ENCODE results near the gene ZNF473. TPM values are rescaled to one million over a fixed set of nuclear protein-coding genes. Genes with fewer than 3 reads are reported as not detected.

The ZNF473 gene
- total and polyA plus RNA-seq, 2 experiments from 2014 or later = 3.3 to 18.9 TPM

- Histone ChIP-seq H3K4me3 (no peak overlapping the region), H4K20me1 (replicated peaks; ENCODE audit: insufficient read depth) (no peaks in the 10 kb centered on the region; the same call in 1 of the 2 replicates), H3K36me3 (ENCODE audit: insufficient read depth) (no peaks in the 10 kb centered on the region), H3K27ac (ENCODE audit: low read depth) (no peak overlapping the region), H2AFZ (no peak overlapping the region), H3K79me2 (replicated peaks; ENCODE audit: insufficient read depth) (no peaks in the 10 kb centered on the region), H3K27me3 (ENCODE audit: insufficient read depth) (no peaks in the 10 kb centered on the region), H3F3A (replicated peaks; ENCODE audit: low read depth) (no peaks in the 10 kb centered on the region), H3K4me2 (no peak overlapping the region), H3K4me1 (ENCODE audit: insufficient read depth) (no peaks in the 10 kb centered on the region), H3K9me2 (ENCODE audit: insufficient read depth) (no peaks in the 10 kb centered on the region)
- Mint-ChIP-seq H3K4me1 (no peaks in the 10 kb centered on the region; the same call in 2 of the 3 replicates), H3K27ac (no peak overlapping the region), H3K4me3 (no peak overlapping the region), H3K36me3 (ENCODE audit: low read depth) (peaks cover 8% of the 10 kb centered on the region), H3K27me3 (ENCODE audit: insufficient read depth, low read depth, poor library complexity) (peaks cover 9% of the 10 kb centered on the region), H3K9me3 (peaks cover 3% of the 10 kb centered on the region; the same call in 2 of the 3 replicates)
- ATAC-seq = no peak
- TF ChIP-seq ETS1 (IDR thresholded peaks at IDR 0.05) = no peak
- TF ChIP-seq EZH2phosphoT487 (IDR thresholded peaks at IDR 0.05; ENCODE audit: unreplicated experiment) = no peak
- no peak for TF ChIP-seq EZH2 (IDR thresholded peaks at IDR 0.05; ENCODE audit: low read depth, unreplicated experiment)
- TF ChIP-seq JUNB (IDR thresholded peaks at IDR 0.05; ENCODE audit: unreplicated experiment) = no peak
- no peak for TF ChIP-seq CREB1 (CRISPR knock-in tag; IDR thresholded peaks at IDR 0.05; ENCODE audit: low read depth)
- no peak for TF ChIP-seq ZNF331 (CRISPR knock-in tag; IDR thresholded peaks at IDR 0.05; ENCODE audit: low read depth)
- no peak for TF ChIP-seq CTCF (conservative IDR thresholded peaks at IDR 0.05; ENCODE audit: low read depth in 2 of 2)
- no peak for TF ChIP-seq NANOG (IDR thresholded peaks at IDR 0.05; ENCODE audit: borderline replicate concordance)
- no peak for TF ChIP-seq STAT1 (IDR thresholded peaks at IDR 0.05; ENCODE audit: unreplicated experiment)
- TF ChIP-seq ZNF462 (CRISPR knock-in tag; IDR thresholded peaks at IDR 0.05) = no peak
- TF ChIP-seq REST (IDR thresholded peaks at IDR 0.05; ENCODE audit: unreplicated experiment) = no peak
- TF ChIP-seq ZNF114 (CRISPR knock-in tag; IDR thresholded peaks at IDR 0.05) = no peak
- no peak for TF ChIP-seq POLR2AphosphoS5 (IDR thresholded peaks at IDR 0.05; ENCODE audit: low read depth)
- DNase-seq (ENCODE audit: low spot score) = no peak
These were observed 37.8 kb upstream of the ZNF473 start for GRCh38 chr19:49988007-49988406.
